ENCODE results near the gene AFF3.

- TF ChIP-seq, protein P1, sequence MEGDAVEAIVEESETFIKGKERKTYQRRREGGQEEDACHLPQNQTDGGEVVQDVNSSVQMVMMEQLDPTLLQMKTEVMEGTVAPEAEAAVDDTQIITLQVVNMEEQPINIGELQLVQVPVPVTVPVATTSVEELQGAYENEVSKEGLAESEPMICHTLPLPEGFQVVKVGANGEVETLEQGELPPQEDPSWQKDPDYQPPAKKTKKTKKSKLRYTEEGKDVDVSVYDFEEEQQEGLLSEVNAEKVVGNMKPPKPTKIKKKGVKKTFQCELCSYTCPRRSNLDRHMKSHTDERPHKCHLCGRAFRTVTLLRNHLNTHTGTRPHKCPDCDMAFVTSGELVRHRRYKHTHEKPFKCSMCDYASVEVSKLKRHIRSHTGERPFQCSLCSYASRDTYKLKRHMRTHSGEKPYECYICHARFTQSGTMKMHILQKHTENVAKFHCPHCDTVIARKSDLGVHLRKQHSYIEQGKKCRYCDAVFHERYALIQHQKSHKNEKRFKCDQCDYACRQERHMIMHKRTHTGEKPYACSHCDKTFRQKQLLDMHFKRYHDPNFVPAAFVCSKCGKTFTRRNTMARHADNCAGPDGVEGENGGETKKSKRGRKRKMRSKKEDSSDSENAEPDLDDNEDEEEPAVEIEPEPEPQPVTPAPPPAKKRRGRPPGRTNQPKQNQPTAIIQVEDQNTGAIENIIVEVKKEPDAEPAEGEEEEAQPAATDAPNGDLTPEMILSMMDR (IDR thresholded peaks at IDR 0.05; ENCODE audit: low read depth, low read length, poor library complexity, severe bottlenecking): no peak
- TF ChIP-seq EZH2phosphoT487 (IDR thresholded peaks at IDR 0.05; ENCODE audit: borderline replicate concordance, low read length): no peak
These were observed 533.5 kb downstream of the AFF3 start for GRCh38 chr2:99608861-99609260.
